ENCODE results near the gene NINL. TPM values are rescaled to one million over a fixed set of nuclear protein-coding genes. Genes with fewer than 3 reads are reported as not detected.

Gene NINL
- total RNA-seq, 1 experiment from 2014 or later, result 13.6 TPM

DNA sequence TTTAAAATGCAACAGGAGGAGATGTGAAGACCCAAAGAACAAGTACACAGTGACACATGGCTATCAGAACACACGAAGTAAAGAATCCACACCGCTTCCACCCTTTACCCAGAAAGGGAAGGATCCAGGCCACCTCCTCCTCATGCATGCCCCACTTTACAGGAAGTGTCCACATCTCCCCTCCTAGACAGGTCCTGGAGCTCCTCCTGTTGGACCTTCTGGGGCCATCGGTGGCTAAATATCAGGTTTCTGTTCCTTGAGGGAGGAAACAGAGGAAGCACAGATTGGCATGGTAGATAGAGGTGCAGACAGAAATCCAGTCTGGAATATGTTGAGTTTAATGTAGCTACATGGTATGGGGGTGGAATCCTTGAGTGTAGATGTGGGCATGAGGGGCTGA, 10.9 kb downstream of the NINL start:
- Histone ChIP-seq H3K9me3 (no peaks in the 10 kb centered on the region), H3K4me1 (peaks cover 9% of the 10 kb centered on the region; the same call in 1 of the 2 replicates), H3K4me3 (ENCODE audit: low read depth, low read length) (no peak overlapping the region), H3K36me3 (ENCODE audit: control insufficient read depth, insufficient read depth, low read length) (no peaks in the 10 kb centered on the region; the same call in 1 of the 2 replicates), H3K27me3 (replicated peaks; ENCODE audit: control insufficient read depth, insufficient read depth, low read length) (no peaks in the 10 kb centered on the region)
- peaks cover 7% of the 10 kb centered on the region for H3K4me1 Mint-ChIP-seq (ENCODE audit: low read depth, unreplicated experiment)
- intact Hi-C loops (cut with micrococcal nuclease; ENCODE audit: unreplicated experiment), result loop anchor here (1.0 to 10.0 kb wide), 4 partner anchors 104 to 280 kb away; no protein-coding TSS in a partner anchor
- TF ChIP-seq, protein P1, sequence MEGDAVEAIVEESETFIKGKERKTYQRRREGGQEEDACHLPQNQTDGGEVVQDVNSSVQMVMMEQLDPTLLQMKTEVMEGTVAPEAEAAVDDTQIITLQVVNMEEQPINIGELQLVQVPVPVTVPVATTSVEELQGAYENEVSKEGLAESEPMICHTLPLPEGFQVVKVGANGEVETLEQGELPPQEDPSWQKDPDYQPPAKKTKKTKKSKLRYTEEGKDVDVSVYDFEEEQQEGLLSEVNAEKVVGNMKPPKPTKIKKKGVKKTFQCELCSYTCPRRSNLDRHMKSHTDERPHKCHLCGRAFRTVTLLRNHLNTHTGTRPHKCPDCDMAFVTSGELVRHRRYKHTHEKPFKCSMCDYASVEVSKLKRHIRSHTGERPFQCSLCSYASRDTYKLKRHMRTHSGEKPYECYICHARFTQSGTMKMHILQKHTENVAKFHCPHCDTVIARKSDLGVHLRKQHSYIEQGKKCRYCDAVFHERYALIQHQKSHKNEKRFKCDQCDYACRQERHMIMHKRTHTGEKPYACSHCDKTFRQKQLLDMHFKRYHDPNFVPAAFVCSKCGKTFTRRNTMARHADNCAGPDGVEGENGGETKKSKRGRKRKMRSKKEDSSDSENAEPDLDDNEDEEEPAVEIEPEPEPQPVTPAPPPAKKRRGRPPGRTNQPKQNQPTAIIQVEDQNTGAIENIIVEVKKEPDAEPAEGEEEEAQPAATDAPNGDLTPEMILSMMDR (IDR thresholded peaks at IDR 0.05; ENCODE audit: insufficient read depth in 1 of 2, low read depth in 1 of 2, low read length in 1 of 2, severe bottlenecking in 1 of 2, unreplicated experiment in 1 of 2), result peak; percentile 44 to 80
- BruUV-seq (replicated peaks), result no TSS peak
- H3K9me3 Mint-ChIP-seq (ENCODE audit: unreplicated experiment), result no peaks in the 10 kb centered on the region
- POLR2A ChIA-PET, result no interaction called here
- CTCF ChIA-PET, result interaction anchor here (0.6 to 1.5 kb wide), 3 partner anchors 34 to 105 kb away, joined by 3 to 7 read pairs (median 3); no protein-coding TSS in a partner anchor
- H3K27ac Mint-ChIP-seq (ENCODE audit: unreplicated experiment), result no peak overlapping the region
- H3K36me3 Mint-ChIP-seq (ENCODE audit: insufficient read depth, unreplicated experiment), result peaks cover 6% of the 10 kb centered on the region
- DNase-seq, result peak; percentile 65 to 71
- no peaks in the 10 kb centered on the region for H3K27me3 Mint-ChIP-seq (ENCODE audit: insufficient read depth, unreplicated experiment)
- H3K4me3 Mint-ChIP-seq (ENCODE audit: unreplicated experiment), result no peak overlapping the region

DNA sequence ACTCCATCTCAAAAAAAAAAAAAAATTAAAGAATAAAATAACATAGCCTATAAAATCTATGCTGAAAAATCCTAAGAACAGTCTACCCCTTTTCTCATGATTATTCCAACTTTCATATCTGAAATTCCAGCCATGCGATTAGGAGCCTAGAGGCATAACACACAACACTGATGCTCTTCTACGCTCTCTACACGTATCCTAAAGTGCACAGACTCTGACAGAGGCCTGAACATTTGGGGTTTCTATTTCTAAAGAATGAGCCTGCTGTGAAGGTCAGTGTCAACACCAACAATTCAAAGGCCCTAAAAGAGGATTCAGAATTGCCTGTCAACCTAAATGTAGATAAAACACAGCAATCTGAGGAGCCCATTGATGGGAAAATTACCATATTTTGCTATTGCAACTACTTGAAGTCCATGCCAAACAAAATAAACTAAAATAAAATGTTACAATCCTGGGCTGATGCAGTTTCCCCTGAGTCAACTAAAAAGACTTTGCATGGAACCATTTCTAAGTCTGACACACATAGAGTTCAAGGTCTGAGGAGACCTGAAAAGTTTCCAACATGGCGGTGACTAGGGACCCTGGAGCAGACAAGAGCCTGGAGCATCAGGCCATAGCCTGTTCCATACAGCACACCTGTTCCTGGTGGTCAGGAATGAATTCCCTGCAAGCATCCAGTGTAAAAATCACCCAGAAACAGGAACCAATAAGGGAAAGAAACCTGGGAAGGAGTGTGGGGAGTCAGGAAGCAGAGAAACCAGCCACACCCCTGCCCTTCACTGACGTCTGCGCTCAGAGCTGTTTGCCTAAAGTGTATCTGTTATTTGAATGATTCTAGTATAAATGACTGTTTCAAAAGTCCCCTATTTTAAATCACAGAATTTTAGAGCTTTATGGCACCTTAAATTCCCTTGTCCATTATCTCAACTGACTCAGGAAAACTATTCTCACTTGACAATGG, 11.8 kb downstream of the NINL start:
- no peaks in the 10 kb centered on the region for H3K27me3 ChIP-seq (replicated peaks; ENCODE audit: control insufficient read depth, insufficient read depth, low read length)
- intact Hi-C loops (cut with micrococcal nuclease; ENCODE audit: unreplicated experiment), result loop anchor here (1.0 to 10.0 kb wide), 4 partner anchors 103 to 279 kb away; no protein-coding TSS in a partner anchor
- TF ChIP-seq, protein P1 (IDR thresholded peaks at IDR 0.05; ENCODE audit: insufficient read depth in 1 of 2, low read depth in 1 of 2, low read length in 1 of 2, severe bottlenecking in 1 of 2, unreplicated experiment in 1 of 2), result no peak
- peaks cover 6% of the 10 kb centered on the region for H3K36me3 Mint-ChIP-seq (ENCODE audit: insufficient read depth, unreplicated experiment)
- no TSS peak for BruUV-seq (replicated peaks)
- peaks cover 7% of the 10 kb centered on the region for H3K4me1 Mint-ChIP-seq (ENCODE audit: low read depth, unreplicated experiment)
- H3K9me3 Mint-ChIP-seq (ENCODE audit: unreplicated experiment), result no peaks in the 10 kb centered on the region
- peaks cover 9% of the 10 kb centered on the region; the same call in 1 of the 2 replicates for H3K4me1 ChIP-seq
- no peaks in the 10 kb centered on the region; the same call in 1 of the 2 replicates for H3K36me3 ChIP-seq (ENCODE audit: control insufficient read depth, insufficient read depth, low read length)
- H3K27me3 Mint-ChIP-seq (ENCODE audit: insufficient read depth, unreplicated experiment), result no peaks in the 10 kb centered on the region
- ChIA-PET CTCF (interaction anchor here (0.6 to 1.5 kb wide), 4 partner anchors 33 to 104 kb away, joined by 3 to 7 read pairs (median 4); no protein-coding TSS in a partner anchor), POLR2A (no interaction called here)
- DNase-seq, result peak in 1 of 2 experiments; percentile 3
- H3K9me3 ChIP-seq, result no peaks in the 10 kb centered on the region
- H3K4me3 Mint-ChIP-seq (ENCODE audit: unreplicated experiment), result no peak overlapping the region
- no peak overlapping the region for H3K27ac Mint-ChIP-seq (ENCODE audit: unreplicated experiment)
- H3K4me3 ChIP-seq (ENCODE audit: low read depth, low read length), result no peak overlapping the region

DNA sequence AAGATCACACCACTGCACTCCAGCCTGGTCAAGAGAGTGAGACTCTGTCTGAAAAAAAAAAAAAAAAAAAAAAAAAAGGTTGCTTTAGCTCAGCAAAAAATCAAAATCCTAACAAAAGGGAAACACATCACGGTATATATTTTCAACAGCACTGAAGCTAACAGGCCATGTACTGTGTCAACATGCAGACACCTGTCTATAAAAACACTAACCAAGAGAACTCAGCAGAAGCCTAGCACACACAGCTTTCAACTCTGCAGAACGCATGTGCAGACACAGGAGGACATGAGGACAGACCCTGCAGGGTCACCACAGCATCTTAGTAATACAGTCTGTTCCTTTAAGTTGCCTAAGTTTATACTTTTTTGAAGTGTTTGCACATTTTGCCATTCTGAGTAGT, 13.5 kb downstream of the NINL start:
- POLR2A ChIA-PET, result interaction anchor here (0.6 kb wide), 3 partner anchors 20 to 38 kb away, joined by 3 to 7 read pairs (median 4); no protein-coding TSS in a partner anchor
- intact Hi-C loops (cut with micrococcal nuclease; ENCODE audit: unreplicated experiment), result loop anchor here (2.0 to 10.0 kb wide), 3 partner anchors 21 to 277 kb away; no protein-coding TSS in a partner anchor
- Mint-ChIP-seq H3K27ac (ENCODE audit: unreplicated experiment) (no peak overlapping the region), H3K36me3 (ENCODE audit: insufficient read depth, unreplicated experiment) (peaks cover 6% of the 10 kb centered on the region), H3K4me1 (ENCODE audit: low read depth, unreplicated experiment) (peaks cover 7% of the 10 kb centered on the region), H3K27me3 (ENCODE audit: insufficient read depth, unreplicated experiment) (no peaks in the 10 kb centered on the region), H3K4me3 (ENCODE audit: unreplicated experiment) (no peak overlapping the region), H3K9me3 (ENCODE audit: unreplicated experiment) (no peaks in the 10 kb centered on the region)
- no TSS peak for BruUV-seq (replicated peaks)
- Histone ChIP-seq H3K36me3 (ENCODE audit: control insufficient read depth, insufficient read depth, low read length) (no peaks in the 10 kb centered on the region; the same call in 1 of the 2 replicates), H3K4me1 (peaks cover 9% of the 10 kb centered on the region; the same call in 1 of the 2 replicates), H3K27me3 (replicated peaks; ENCODE audit: control insufficient read depth, insufficient read depth, low read length) (no peaks in the 10 kb centered on the region), H3K9me3 (no peaks in the 10 kb centered on the region), H3K4me3 (ENCODE audit: low read depth, low read length) (no peak overlapping the region)
- TF ChIP-seq, protein P1 (IDR thresholded peaks at IDR 0.05; ENCODE audit: insufficient read depth in 1 of 2, low read depth in 1 of 2, low read length in 1 of 2, severe bottlenecking in 1 of 2, unreplicated experiment in 1 of 2), result no peak
- CTCF ChIA-PET, result no interaction called here
- peak in 1 of 2 experiments; percentile 9 for DNase-seq
